ENCODE data around the gene EYA4. TPM values are rescaled to one million over a fixed set of nuclear protein-coding genes. Genes with fewer than 3 reads are reported as not detected.

EYA4 gene
- total RNA-seq, 3 donors from 2014 or later = 0.33 to 4.2 (median 0.44) TPM

DNA sequence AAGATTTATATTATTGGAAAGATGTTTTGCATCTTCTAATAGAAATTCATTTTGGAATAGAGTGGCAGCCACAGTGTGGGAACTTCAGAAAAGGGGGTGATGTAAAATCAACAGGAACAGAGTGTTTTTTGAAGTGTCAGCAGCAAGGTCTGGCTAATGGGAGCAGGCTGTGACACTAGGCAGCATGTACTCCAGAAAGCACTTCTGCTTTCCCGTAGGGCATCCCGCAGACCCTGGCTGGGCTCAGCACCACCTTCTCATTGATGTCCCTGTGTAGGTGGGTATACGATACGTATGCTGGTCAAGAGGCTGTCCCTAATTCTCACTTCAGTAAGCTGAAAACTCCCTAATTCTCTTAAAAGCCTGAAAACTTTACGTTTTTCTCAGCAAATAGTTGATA, 74.7 kb downstream of the EYA4 start:
- intact Hi-C loops (cut with DNase I; ENCODE audit: low total_unique reads) = no loop called here
- Histone ChIP-seq H3K27ac (no peak overlapping the region), H3K4me1 (no peaks in the 10 kb centered on the region), H3K27me3 (no peaks in the 10 kb centered on the region), H3K4me3 (no peak overlapping the region), H3K9me3 (no peaks in the 10 kb centered on the region), H3K36me3 (no peaks in the 10 kb centered on the region)
- TF ChIP-seq POLR2A (IDR thresholded peaks at IDR 0.05) = no peak
- no peak for TF ChIP-seq POLR2AphosphoS5 (IDR thresholded peaks at IDR 0.05)
- TF ChIP-seq, protein P1, sequence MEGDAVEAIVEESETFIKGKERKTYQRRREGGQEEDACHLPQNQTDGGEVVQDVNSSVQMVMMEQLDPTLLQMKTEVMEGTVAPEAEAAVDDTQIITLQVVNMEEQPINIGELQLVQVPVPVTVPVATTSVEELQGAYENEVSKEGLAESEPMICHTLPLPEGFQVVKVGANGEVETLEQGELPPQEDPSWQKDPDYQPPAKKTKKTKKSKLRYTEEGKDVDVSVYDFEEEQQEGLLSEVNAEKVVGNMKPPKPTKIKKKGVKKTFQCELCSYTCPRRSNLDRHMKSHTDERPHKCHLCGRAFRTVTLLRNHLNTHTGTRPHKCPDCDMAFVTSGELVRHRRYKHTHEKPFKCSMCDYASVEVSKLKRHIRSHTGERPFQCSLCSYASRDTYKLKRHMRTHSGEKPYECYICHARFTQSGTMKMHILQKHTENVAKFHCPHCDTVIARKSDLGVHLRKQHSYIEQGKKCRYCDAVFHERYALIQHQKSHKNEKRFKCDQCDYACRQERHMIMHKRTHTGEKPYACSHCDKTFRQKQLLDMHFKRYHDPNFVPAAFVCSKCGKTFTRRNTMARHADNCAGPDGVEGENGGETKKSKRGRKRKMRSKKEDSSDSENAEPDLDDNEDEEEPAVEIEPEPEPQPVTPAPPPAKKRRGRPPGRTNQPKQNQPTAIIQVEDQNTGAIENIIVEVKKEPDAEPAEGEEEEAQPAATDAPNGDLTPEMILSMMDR (IDR thresholded peaks at IDR 0.05) = no peak
- no peak for DNase-seq (ENCODE audit: low spot score in 2 of 2)

DNA sequence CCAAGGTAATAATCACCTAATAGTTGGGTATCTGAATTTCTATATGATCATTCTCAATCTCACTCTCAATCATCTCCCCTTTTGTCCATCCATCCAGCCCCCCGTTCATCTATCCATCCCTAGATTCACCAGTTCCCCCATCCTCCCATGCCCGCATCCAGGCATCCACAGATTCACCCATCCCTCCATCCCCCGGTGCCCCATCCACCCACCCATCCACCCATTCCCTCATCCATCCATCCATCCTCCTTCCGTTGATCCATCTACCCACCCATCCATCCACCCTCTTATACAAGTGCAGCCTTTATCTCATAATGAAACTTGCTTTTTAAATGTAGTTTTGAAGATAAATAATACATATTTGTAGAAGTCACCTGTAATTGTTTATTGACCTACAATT, 76.5 kb downstream of the EYA4 start:
- no peaks in the 10 kb centered on the region for H3K27me3 ChIP-seq
- no peak overlapping the region for H3K4me3 ChIP-seq
- intact Hi-C loops (cut with DNase I; ENCODE audit: low total_unique reads) = no loop called here
- TF ChIP-seq, protein P1 (IDR thresholded peaks at IDR 0.05) = no peak
- no peak for TF ChIP-seq POLR2AphosphoS5 (IDR thresholded peaks at IDR 0.05)
- no peak for TF ChIP-seq POLR2A (IDR thresholded peaks at IDR 0.05)
- H3K36me3 ChIP-seq = no peaks in the 10 kb centered on the region
- H3K4me1 ChIP-seq = no peaks in the 10 kb centered on the region
- H3K27ac ChIP-seq = no peak overlapping the region
- DNase-seq (ENCODE audit: low spot score in 2 of 2) = no peak
- no peaks in the 10 kb centered on the region for H3K9me3 ChIP-seq

DNA sequence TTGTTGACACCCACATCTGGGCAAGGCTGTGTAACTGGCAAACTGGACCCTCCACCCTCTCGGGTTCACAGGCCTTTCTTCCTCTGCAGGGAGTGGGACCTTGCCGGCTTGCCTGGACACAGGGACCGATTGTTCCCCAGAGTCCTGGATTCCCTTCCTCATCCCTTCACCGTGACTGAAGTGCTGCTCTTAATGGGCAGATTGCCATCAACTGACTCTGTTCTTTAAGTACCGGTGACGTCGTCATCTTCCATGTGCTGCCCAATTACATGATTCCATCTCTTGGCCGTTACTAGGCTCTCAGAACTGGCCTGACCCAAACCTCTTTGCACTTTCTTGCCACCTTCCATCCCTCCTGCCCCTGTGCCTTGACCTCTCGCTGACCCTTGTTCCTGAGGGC, 85.4 kb downstream of the EYA4 start:
- intact Hi-C loops (cut with DNase I; ENCODE audit: low total_unique reads) = loop anchor here (5.0 kb wide), 1 partner anchor 1069 kb away; no protein-coding TSS in a partner anchor
- no peaks in the 10 kb centered on the region for H3K9me3 ChIP-seq
- no peaks in the 10 kb centered on the region for H3K27me3 ChIP-seq
- no peak overlapping the region for H3K4me3 ChIP-seq
- H3K27ac ChIP-seq = no peak overlapping the region
- DNase-seq (ENCODE audit: low spot score in 2 of 2) = no peak
- no peaks in the 10 kb centered on the region for H3K36me3 ChIP-seq
- TF ChIP-seq POLR2A (IDR thresholded peaks at IDR 0.05) (no peak), POLR2AphosphoS5 (IDR thresholded peaks at IDR 0.05) (no peak)
- TF ChIP-seq, protein P1 (IDR thresholded peaks at IDR 0.05) = no peak
- H3K4me1 ChIP-seq = no peaks in the 10 kb centered on the region

DNA sequence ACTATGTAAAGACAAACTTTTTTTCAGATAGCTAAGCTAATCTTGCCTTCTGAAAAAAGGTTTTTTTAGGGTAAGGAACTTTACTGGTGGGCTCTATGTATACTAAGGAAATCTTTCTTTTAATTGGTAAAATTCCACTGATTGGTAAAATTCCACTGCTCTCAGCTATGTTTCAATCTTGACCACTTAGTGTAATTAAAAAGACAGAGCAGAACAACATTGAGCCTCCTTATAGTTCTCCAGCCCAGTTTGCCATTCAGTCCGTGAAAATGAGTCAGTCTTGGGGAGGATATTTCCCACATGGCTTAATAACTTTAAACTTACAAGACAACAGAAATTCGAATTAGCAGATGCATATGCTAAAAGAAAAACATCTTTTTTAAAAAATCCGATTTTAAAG, 92.7 kb downstream of the EYA4 start:
- no peaks in the 10 kb centered on the region for H3K9me3 ChIP-seq
- intact Hi-C loops (cut with DNase I; ENCODE audit: low total_unique reads) = no loop called here
- TF ChIP-seq POLR2A (IDR thresholded peaks at IDR 0.05) (no peak), POLR2AphosphoS5 (IDR thresholded peaks at IDR 0.05) (no peak)
- TF ChIP-seq, protein P1 (IDR thresholded peaks at IDR 0.05) = no peak
- H3K36me3 ChIP-seq = no peaks in the 10 kb centered on the region
- no peak overlapping the region for H3K27ac ChIP-seq
- no peak overlapping the region for H3K4me3 ChIP-seq
- no peak for DNase-seq (ENCODE audit: low spot score in 2 of 2)
- no peaks in the 10 kb centered on the region for H3K4me1 ChIP-seq
- no peaks in the 10 kb centered on the region for H3K27me3 ChIP-seq

DNA sequence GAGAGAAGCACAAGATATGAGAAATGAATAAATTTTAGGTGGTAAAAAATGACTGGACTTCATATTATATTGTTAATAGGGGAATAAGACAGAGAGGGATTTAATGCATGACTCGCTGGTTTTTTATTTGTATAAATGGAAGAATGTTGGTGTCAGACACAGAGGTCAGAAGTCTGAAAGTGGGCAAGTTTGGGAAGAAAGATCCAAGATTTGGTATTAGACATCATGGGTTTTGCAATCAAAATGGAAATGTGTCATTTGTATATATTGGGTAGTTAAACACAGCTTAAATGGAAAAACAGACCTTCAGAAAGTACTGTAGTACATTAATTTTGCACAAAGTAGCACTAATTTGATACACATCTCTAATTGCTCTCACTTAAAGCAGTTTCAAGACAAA, 96.2 kb downstream of the EYA4 start:
- no peak overlapping the region for H3K4me3 ChIP-seq
- no peak for DNase-seq (ENCODE audit: low spot score in 2 of 2)
- no peaks in the 10 kb centered on the region for H3K4me1 ChIP-seq
- H3K27ac ChIP-seq = no peak overlapping the region
- H3K9me3 ChIP-seq = no peaks in the 10 kb centered on the region
- no peaks in the 10 kb centered on the region for H3K27me3 ChIP-seq
- TF ChIP-seq, protein P1 (IDR thresholded peaks at IDR 0.05) = no peak
- TF ChIP-seq POLR2A (IDR thresholded peaks at IDR 0.05) (no peak), POLR2AphosphoS5 (IDR thresholded peaks at IDR 0.05) (no peak)
- intact Hi-C loops (cut with DNase I; ENCODE audit: low total_unique reads) = no loop called here
- no peaks in the 10 kb centered on the region for H3K36me3 ChIP-seq

All from breast epithelium (tissue), 4 donors.